Stomach (tissue), 9 donors: Measurements from ENCODE around the gene LSAMP. TPM values are rescaled to one million over a fixed set of nuclear protein-coding genes. Genes with fewer than 3 reads are reported as not detected.

ENCODE experiments used
- DNase-seq, 2 donors: peaks; one replicate each; pipeline versions ENCODE4 v3.0.0 to v3.0.0-alpha.2; 2013 to 2019
- H3K27ac ChIP-seq, 5 donors: fragments of 200-600 bp in 4 of 5; sonication (generic) in 4 of 5; one replicate each; pipeline ENCODE4 v1.5.1; 2013 to 2019; ENCODE audit warnings: mild to moderate bottlenecking in 1 of 5, moderate library complexity in 1 of 5
- H3K27me3 ChIP-seq, 3 donors: fragments of 200-600 bp; sonication (generic); one replicate each; pipeline ENCODE4 v1.5.1; 2017 to 2019; ENCODE audit warnings: mixed run types in 1 of 3
- H3K36me3 ChIP-seq, 4 donors: fragments of 200-600 bp; sonication (generic); 1 replicate in 3 of 4; 2 replicates in 1 of 4; pipeline ENCODE4 v1.5.1; 2016 to 2019
- H3K4me1 ChIP-seq, 4 donors: fragments of 200-600 bp; sonication (generic); one replicate each; pipeline ENCODE4 v1.5.1; 2016 to 2019
- H3K4me3 ChIP-seq, 4 donors: fragments of 200-600 bp; sonication (generic) in 3 of 4; one replicate each; pipeline ENCODE4 v1.5.1; 2016 to 2019; ENCODE audit warnings: mild to moderate bottlenecking in 1 of 4
- H3K9me3 ChIP-seq, 4 donors: fragments of 200-600 bp; sonication (generic); one replicate each; pipeline ENCODE4 v1.5.1; 2016 to 2019
- CTCF ChIP-seq, 7 experiments: fragments of 450-650 bp in 4 of 7; fragments of 200-600 bp in 3 of 7; sonication (generic) in 3 of 7; IDR thresholded peaks; one replicate each; pipeline ENCODE4 v1.5.1; 2016 to 2019; ENCODE audit warnings: antibody characterized with exemption in 7 of 7, control low read depth in 2 of 7, mild to moderate bottlenecking in 1 of 7
- EP300 ChIP-seq: sonication (generic); formaldehyde crosslinking; IDR thresholded peaks from one replicate; pipeline ENCODE4 v1.6.1; 2017; ENCODE audit warnings: antibody characterized with exemption
- POLR2A ChIP-seq, 4 donors: fragments of 450-650 bp; IDR thresholded peaks; one replicate each; pipeline ENCODE4 v1.6.1; 2016; ENCODE audit warnings: antibody characterized with exemption in 4 of 4, control low read depth in 2 of 4, mild to moderate bottlenecking in 1 of 4, moderate library complexity in 1 of 4
- POLR2AphosphoS5 ChIP-seq, 3 donors: sonication (generic); formaldehyde crosslinking; IDR thresholded peaks; one replicate each; pipeline ENCODE4 v1.6.1; 2016; ENCODE audit warnings: antibody characterized with exemption in 3 of 3
- WGBS, 5 donors: extraction: QIAGEN DNeasy Blood & Tissue Kit in 3 of 5; methylation state at CpG; one replicate each; pipeline versions ENCODE4 v1.1.5 to v1.1.7; 2013 to 2018; 5-methylcytosine and 5-hydroxymethylcytosine counted together
- intact Hi-C: fragments of 100-400 bp; cut with DNase I; formaldehyde crosslinking; loops from one replicate; pipeline ENCODE4 v1.15.1; 2023; ENCODE audit warnings: low total_unique reads
- polyA plus RNA-seq, 3 donors: library from polyadenylated mRNA; stranded (reverse); fragments of 200-250 nt; gene quantifications; one replicate each; pipeline ENCODE4 v1.2.3, GENCODE V29; 2013
- total RNA-seq, 5 donors: library from RNA; depleted of rRNA; stranded (reverse); fragments of >200 nt; gene quantifications; one replicate each; pipeline versions ENCODE4 v1.1.0 to v1.2.3, GENCODE V29; 2014 to 2016
- donor health status: healthy with polysubstance abuse.
- donor health status: Bipolar disorder and iron deficiency.
- donor health status: healthy.

LSAMP gene
- total and polyA plus RNA-seq, 8 donors: 1.1 to 20.7 (median 1.7) TPM

GRCh38 chr3:116423945-116424344, 21.3 kb downstream of the LSAMP start:
- H3K4me1 ChIP-seq: peaks cover 0 to 9% (median 0%) of the 10 kb centered on the region in 4 donors
- WGBS, 5 donors: 0 to 8% (median 3%) methylated on average over 1 of the region's 1 CpG
- no peak overlapping the region for H3K27ac ChIP-seq
- no peaks in the 10 kb centered on the region for H3K36me3 ChIP-seq
- H3K4me3 ChIP-seq: no peak overlapping the region
- intact Hi-C loops: no loop called here
- H3K9me3 ChIP-seq: no peaks in the 10 kb centered on the region
- TF ChIP-seq EP300 (no peak), CTCF (IDR thresholded peaks at IDR 0.05) (no peak), POLR2A (IDR thresholded peaks at IDR 0.05) (no peak), POLR2AphosphoS5 (IDR thresholded peaks at IDR 0.05) (no peak)
- no peaks in the 10 kb centered on the region for H3K27me3 ChIP-seq
- DNase-seq: no peak

GRCh38 chr3:116423374-116423773, 21.9 kb downstream of the LSAMP start:
- H3K4me3 ChIP-seq: no peak overlapping the region

GRCh38 chr3:116417151-116417550, 28.1 kb downstream of the LSAMP start:
- Histone ChIP-seq H3K4me1 (no peaks in the 10 kb centered on the region), H3K9me3 (no peaks in the 10 kb centered on the region), H3K4me3 (no peak overlapping the region), H3K36me3 (no peaks in the 10 kb centered on the region), H3K27me3 (no peaks in the 10 kb centered on the region), H3K27ac (no peak overlapping the region)
- DNase-seq: no peak
- WGBS, 5 donors: 6 to 38% (median 16%) methylated on average over 1 of the region's 1 CpG
- intact Hi-C loops: no loop called here
- no peak for TF ChIP-seq POLR2A (IDR thresholded peaks at IDR 0.05)
- no peak for TF ChIP-seq CTCF (IDR thresholded peaks at IDR 0.05)
- TF ChIP-seq POLR2AphosphoS5 (IDR thresholded peaks at IDR 0.05): no peak
- no peak for TF ChIP-seq EP300

More at GRCh38 chr3:116423374-116423773, 21.9 kb downstream of the LSAMP start:
- TF ChIP-seq EP300 (no peak), CTCF (IDR thresholded peaks at IDR 0.05) (no peak), POLR2AphosphoS5 (IDR thresholded peaks at IDR 0.05) (no peak), POLR2A (IDR thresholded peaks at IDR 0.05) (no peak)
- intact Hi-C loops: no loop called here
- DNase-seq: peak in 1 of 2 donors; percentile 19
- Histone ChIP-seq H3K27me3 (no peaks in the 10 kb centered on the region), H3K27ac (peak overlapping the region in 1 of 5 donors; percentile 8), H3K9me3 (no peaks in the 10 kb centered on the region), H3K4me1 (peaks cover 0 to 9% (median 0%) of the 10 kb centered on the region in 4 donors), H3K36me3 (no peaks in the 10 kb centered on the region)
- WGBS, 5 donors: 13 to 29% (median 21%) methylated on average over 3 of the region's 3 CpGs

GRCh38 chr3:116413319-116413718, 32.0 kb downstream of the LSAMP start:
- Histone ChIP-seq H3K36me3 (no peaks in the 10 kb centered on the region), H3K9me3 (no peaks in the 10 kb centered on the region), H3K4me1 (no peaks in the 10 kb centered on the region), H3K27me3 (no peaks in the 10 kb centered on the region), H3K27ac (no peak overlapping the region), H3K4me3 (no peak overlapping the region)
- TF ChIP-seq POLR2A (IDR thresholded peaks at IDR 0.05) (no peak), POLR2AphosphoS5 (IDR thresholded peaks at IDR 0.05) (no peak), EP300 (no peak), CTCF (IDR thresholded peaks at IDR 0.05) (no peak)
- no peak for DNase-seq
- intact Hi-C loops: no loop called here
- WGBS, 5 donors: 53 to 74% (median 66%) methylated on average over 2 of the region's 2 CpGs
